K562 (cell line): ENCODE measurements around the gene RNF144A. TPM values are rescaled to one million over a fixed set of nuclear protein-coding genes. Genes with fewer than 3 reads are reported as not detected.

Source experiments
- BCOR ChIP-seq: fragments of 450-650 bp; IDR thresholded peaks from 2 replicates; pipeline ENCODE4 v1.6.1; 2016
- CBFB ChIP-seq: sonication (generic); formaldehyde crosslinking; IDR thresholded peaks from 2 replicates; pipeline ENCODE4 v1.4.0; 2020; ENCODE audit warnings: mild to moderate bottlenecking, missing genetic modification reagents
- CREB1 ChIP-seq, 2 experiments: sonication (generic) in 1 of 2; formaldehyde crosslinking in 1 of 2; IDR thresholded peaks; 2 replicates each; pipeline versions ENCODE4 v1.6.1 to v1.8.0; 2012 to 2022; ENCODE audit warnings: inconsistent platforms in 1 of 2, mild to moderate bottlenecking in 1 of 2, missing genetic modification reagents in 1 of 2, moderate library complexity in 1 of 2
- CXXC5 ChIP-seq: fragments of 250-450 bp; sonication (Bioruptor Pico); IDR thresholded peaks from 2 replicates; pipeline ENCODE4 v1.8.0; 2022; ENCODE audit warnings: inconsistent platforms, mild to moderate bottlenecking, moderate library complexity
- HDAC2 ChIP-seq: fragments of 450-650 bp; IDR thresholded peaks from 2 replicates; pipeline ENCODE4 v1.6.1; 2016; ENCODE audit warnings: mild to moderate bottlenecking
- HDAC3 ChIP-seq: fragments of 450-650 bp; IDR thresholded peaks from 2 replicates; pipeline ENCODE4 v1.6.1; 2018; ENCODE audit warnings: borderline replicate concordance, mild to moderate bottlenecking, moderate library complexity; ENCODE audit not compliant: partially characterized antibody
- HNRNPLL ChIP-seq: fragments of 200-400 bp; formaldehyde crosslinking; IDR thresholded peaks from 2 replicates; pipeline ENCODE4 v1.6.1; 2017; ENCODE audit warnings: low read length, low read depth, mild to moderate bottlenecking; ENCODE audit not compliant: poor library complexity, severe bottlenecking
- JUNB ChIP-seq: fragments of 450-650 bp; formaldehyde crosslinking; conservative IDR thresholded peaks from 2 replicates; pipeline ENCODE4 v1.4.0; 2020; ENCODE audit warnings: mild to moderate bottlenecking
- SMAD3 ChIP-seq: fragments of 450-650 bp; formaldehyde crosslinking; conservative IDR thresholded peaks from 2 replicates; pipeline ENCODE4 v1.4.0; 2020; ENCODE audit warnings: mild to moderate bottlenecking
- SMARCA5 ChIP-seq: fragments of 450-650 bp; IDR thresholded peaks from 2 replicates; pipeline ENCODE4 v1.6.1; 2016
- ZNF232 ChIP-seq: sonication (generic); formaldehyde crosslinking; IDR thresholded peaks from 2 replicates; pipeline ENCODE4 v1.8.0; 2022; ENCODE audit warnings: mild to moderate bottlenecking, missing genetic modification reagents
- ZNF274 ChIP-seq: IDR thresholded peaks from 2 replicates; pipeline ENCODE4 v1.6.1; 2011; ENCODE audit warnings: low read depth, mild to moderate bottlenecking, low read length, moderate library complexity, borderline replicate concordance
- ZNF589 ChIP-seq: fragments of 200-800 bp; sonication (Bioruptor generic); IDR thresholded peaks from 2 replicates; pipeline ENCODE4 v1.6.1; 2016; ENCODE audit warnings: low read depth, missing genetic modification characterization, missing compliant biosample characterization
- ZNF695 ChIP-seq: fragments of 450-650 bp; formaldehyde crosslinking; IDR thresholded peaks from 2 replicates; pipeline ENCODE4 v1.4.0; 2020; ENCODE audit warnings: mild to moderate bottlenecking, moderate library complexity
- polyA plus RNA-seq, 8 experiments: library from polyadenylated mRNA; depleted of rRNA in 4 of 8; stranded (reverse) in 5 of 8; unstranded in 3 of 8; fragments of >200 nt; fragmentation: Nextera tagmentation in 2 of 8; fragmentation: Illumina TruSeq in 1 of 8; extraction: Ambion mirVana in 2 of 8; extraction: Trizol in 1 of 8; gene quantifications; 2 replicates each; pipeline versions ENCODE4 v1.2.1 to v1.2.3, GENCODE V29; 2011 to 2014; ENCODE audit warnings: inconsistent platforms in 1 of 8, missing spikeins in 1 of 8
- total RNA-seq, 7 experiments: library from RNA; depleted of rRNA in 6 of 7; stranded (reverse); fragments of >200 nt in 6 of 7; fragmentation: Illumina TruSeq in 2 of 7; extraction: Trizol in 2 of 7; gene quantifications; 2 replicates each; pipeline versions ENCODE4 v1.2.1 to v1.2.3, GENCODE V29; 2011 to 2021; ENCODE audit warnings: low replicate concordance in 1 of 7
- TF ChIP-seq, protein P1 (sequence below): sonication (generic); formaldehyde crosslinking; IDR thresholded peaks from 2 replicates; pipeline ENCODE4 v1.8.1; 2023; ENCODE audit warnings: missing genetic modification reagents, mild to moderate bottlenecking, borderline replicate concordance
- TF ChIP-seq, protein P2 (sequence below), 2 experiments: IDR thresholded peaks in 1 of 2; conservative IDR thresholded peaks in 1 of 2; 2 replicates each; pipeline ENCODE4 v1.6.1; 2016; ENCODE audit warnings: low read depth in 2 of 2, mild to moderate bottlenecking in 1 of 2, missing compliant biosample characterization in 1 of 2, missing genetic modification characterization in 1 of 2, moderate library complexity in 1 of 2
- TF ChIP-seq, protein P3 (sequence below): fragments of 250-450 bp; sonication (Bioruptor Pico); IDR thresholded peaks from 2 replicates; pipeline ENCODE4 v1.5.1; 2021; ENCODE audit warnings: mild to moderate bottlenecking

Gene RNF144A
- total and polyA plus RNA-seq, 9 of the 15 experiments (the other 6 are each of a cell fraction or from before 2014, with no cell fraction given) = 0.96 to 11.3 (median 6.2) TPM

DNA sequence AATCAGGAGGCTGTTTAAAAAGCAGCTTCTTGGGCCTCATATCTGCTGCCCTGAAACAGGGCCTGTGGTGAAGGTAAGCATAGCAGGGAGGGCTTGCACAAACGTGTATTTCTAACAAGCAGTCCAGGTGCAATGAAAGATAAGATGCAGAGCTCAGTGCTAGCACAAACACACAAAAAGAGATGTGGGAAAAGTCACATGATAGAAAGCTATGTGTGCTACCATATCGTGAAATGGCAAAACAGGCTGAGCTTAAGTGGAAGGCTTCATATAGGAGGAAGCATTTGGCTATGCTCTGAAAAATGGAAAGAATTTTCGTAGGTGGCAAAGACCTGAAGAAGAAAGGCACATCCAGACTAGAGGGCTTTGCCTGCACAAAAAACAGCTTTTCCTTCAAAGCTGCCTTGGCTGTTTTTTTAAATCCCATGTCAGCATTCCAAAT is 29.4 kb upstream of the RNF144A start (continued):
- TF ChIP-seq, protein P1, sequence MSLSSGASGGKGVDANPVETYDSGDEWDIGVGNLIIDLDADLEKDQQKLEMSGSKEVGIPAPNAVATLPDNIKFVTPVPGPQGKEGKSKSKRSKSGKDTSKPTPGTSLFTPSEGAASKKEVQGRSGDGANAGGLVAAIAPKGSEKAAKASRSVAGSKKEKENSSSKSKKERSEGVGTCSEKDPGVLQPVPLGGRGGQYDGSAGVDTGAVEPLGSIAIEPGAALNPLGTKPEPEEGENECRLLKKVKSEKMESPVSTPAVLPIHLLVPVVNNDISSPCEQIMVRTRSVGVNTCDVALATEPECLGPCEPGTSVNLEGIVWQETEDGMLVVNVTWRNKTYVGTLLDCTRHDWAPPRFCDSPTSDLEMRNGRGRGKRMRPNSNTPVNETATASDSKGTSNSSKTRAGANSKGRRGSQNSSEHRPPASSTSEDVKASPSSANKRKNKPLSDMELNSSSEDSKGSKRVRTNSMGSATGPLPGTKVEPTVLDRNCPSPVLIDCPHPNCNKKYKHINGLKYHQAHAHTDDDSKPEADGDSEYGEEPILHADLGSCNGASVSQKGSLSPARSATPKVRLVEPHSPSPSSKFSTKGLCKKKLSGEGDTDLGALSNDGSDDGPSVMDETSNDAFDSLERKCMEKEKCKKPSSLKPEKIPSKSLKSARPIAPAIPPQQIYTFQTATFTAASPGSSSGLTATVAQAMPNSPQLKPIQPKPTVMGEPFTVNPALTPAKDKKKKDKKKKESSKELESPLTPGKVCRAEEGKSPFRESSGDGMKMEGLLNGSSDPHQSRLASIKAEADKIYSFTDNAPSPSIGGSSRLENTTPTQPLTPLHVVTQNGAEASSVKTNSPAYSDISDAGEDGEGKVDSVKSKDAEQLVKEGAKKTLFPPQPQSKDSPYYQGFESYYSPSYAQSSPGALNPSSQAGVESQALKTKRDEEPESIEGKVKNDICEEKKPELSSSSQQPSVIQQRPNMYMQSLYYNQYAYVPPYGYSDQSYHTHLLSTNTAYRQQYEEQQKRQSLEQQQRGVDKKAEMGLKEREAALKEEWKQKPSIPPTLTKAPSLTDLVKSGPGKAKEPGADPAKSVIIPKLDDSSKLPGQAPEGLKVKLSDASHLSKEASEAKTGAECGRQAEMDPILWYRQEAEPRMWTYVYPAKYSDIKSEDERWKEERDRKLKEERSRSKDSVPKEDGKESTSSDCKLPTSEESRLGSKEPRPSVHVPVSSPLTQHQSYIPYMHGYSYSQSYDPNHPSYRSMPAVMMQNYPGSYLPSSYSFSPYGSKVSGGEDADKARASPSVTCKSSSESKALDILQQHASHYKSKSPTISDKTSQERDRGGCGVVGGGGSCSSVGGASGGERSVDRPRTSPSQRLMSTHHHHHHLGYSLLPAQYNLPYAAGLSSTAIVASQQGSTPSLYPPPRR (CRISPR knock-in tag) = no peak; the same call in 1 of the 2 replicates
- peak; percentile 66; the same call in 1 of the 2 replicates for TF ChIP-seq ZNF589 (CRISPR knock-in tag)
- TF ChIP-seq ZNF695 = no peak
- TF ChIP-seq ZNF274 = no peak
- TF ChIP-seq JUNB = 0 out of 2 replicates have a peak, but pooled peaks have one; percentile 9
- TF ChIP-seq, protein P2, sequence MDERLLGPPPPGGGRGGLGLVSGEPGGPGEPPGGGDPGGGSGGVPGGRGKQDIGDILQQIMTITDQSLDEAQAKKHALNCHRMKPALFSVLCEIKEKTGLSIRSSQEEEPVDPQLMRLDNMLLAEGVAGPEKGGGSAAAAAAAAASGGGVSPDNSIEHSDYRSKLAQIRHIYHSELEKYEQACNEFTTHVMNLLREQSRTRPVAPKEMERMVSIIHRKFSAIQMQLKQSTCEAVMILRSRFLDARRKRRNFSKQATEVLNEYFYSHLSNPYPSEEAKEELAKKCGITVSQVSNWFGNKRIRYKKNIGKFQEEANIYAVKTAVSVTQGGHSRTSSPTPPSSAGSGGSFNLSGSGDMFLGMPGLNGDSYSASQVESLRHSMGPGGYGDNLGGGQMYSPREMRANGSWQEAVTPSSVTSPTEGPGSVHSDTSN (CRISPR knock-in tag; IDR thresholded peaks at IDR 0.05; ENCODE audit: low read depth) = no peak
- TF ChIP-seq, protein P2 (tag; conservative IDR thresholded peaks at IDR 0.05; ENCODE audit: low read depth) = no peak
- TF ChIP-seq SMARCA5 = peak; percentile 75; the same call in 1 of the 2 replicates
- TF ChIP-seq BCOR = peak; percentile 78
- peak; percentile 79 for TF ChIP-seq CXXC5 (CRISPR knock-in tag)
- TF ChIP-seq HDAC3 = peak; percentile 66
- no peak for TF ChIP-seq HNRNPLL
- TF ChIP-seq SMAD3 (CRISPR knock-in tag) = peak; percentile 54; the same call in 1 of the 2 replicates
- TF ChIP-seq, protein P3, sequence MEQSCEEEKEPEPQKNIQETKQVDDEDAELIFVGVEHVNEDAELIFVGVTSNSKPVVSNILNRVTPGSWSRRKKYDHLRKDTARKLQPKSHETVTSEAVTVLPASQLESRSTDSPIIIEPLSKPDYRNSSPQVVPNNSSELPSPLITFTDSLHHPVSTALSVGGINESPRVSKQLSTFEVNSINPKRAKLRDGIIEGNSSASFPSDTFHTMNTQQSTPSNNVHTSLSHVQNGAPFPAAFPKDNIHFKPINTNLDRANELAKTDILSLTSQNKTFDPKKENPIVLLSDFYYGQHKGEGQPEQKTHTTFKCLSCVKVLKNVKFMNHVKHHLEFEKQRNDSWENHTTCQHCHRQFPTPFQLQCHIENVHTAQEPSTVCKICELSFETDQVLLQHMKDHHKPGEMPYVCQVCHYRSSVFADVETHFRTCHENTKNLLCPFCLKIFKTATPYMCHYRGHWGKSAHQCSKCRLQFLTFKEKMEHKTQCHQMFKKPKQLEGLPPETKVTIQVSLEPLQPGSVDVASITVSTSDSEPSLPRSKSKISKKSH = no peak
- TF ChIP-seq ZNF232 = no peak
- peak; percentile 95 for TF ChIP-seq HDAC2
- no peak for TF ChIP-seq CBFB (CRISPR knock-in tag)
- TF ChIP-seq CREB1 (IDR thresholded peaks at IDR 0.05) = peak; percentile 73
- no peak for TF ChIP-seq CREB1 (CRISPR knock-in tag; IDR thresholded peaks at IDR 0.05)
